Limb (tissue), 2 donors: ENCODE data around the gene TXNDC8.

ENCODE experiments used
- DNase-seq, 2 donors: peaks; one replicate each; pipeline ENCODE4 v3.0.0-alpha.2; 2016; ENCODE audit errors: extremely low spot score in 2 of 2

The TXNDC8 gene

GRCh38 chr9:110282018-110282738 lies 55.5 kb downstream of the TXNDC8 start:
- DNase-seq = no peak

DNA sequence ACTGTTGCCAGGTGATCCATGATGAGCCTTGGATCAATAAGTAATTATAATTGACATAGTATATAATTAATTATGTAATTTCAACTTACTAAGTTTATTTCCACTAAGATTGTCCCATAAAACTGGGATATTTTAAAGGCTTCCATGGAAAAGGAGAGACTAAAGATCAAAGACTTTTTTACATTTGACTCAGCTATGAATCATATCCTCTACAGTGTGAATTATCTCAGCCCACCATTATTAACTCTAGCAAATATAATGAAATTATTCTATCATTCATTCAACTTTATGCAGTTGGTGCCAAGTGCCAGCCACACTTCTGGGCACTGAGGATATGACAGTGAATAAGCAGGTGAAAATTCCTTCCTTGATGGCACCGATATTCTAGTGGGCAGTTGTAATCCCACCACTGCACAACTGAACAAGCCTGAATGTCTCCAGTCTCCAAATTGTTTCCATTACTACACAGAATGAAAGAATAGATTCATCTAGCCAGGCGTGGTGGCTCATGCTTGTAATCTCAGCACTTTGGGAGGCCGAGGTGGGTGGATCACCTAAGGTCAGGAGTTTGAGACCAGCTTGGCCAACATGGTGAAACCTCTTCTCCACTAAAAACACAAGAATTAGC lies 59.5 kb downstream of the TXNDC8 start:
- no peak for DNase-seq

GRCh38 chr9:110276781-110277180 lies 60.9 kb downstream of the TXNDC8 start:
- no peak for DNase-seq

GRCh38 chr9:110270211-110270995 lies 67.3 kb downstream of the TXNDC8 start:
- DNase-seq = no peak

GRCh38 chr9:110266795-110267194 lies 70.9 kb downstream of the TXNDC8 start:
- DNase-seq = no peak

GRCh38 chr9:110261632-110262031 lies 76.0 kb downstream of the TXNDC8 start:
- no peak for DNase-seq

GRCh38 chr9:110260911-110261310 lies 76.8 kb downstream of the TXNDC8 start:
- DNase-seq = no peak

GRCh38 chr9:110259566-110259965 lies 78.1 kb downstream of the TXNDC8 start:
- DNase-seq = no peak

DNA sequence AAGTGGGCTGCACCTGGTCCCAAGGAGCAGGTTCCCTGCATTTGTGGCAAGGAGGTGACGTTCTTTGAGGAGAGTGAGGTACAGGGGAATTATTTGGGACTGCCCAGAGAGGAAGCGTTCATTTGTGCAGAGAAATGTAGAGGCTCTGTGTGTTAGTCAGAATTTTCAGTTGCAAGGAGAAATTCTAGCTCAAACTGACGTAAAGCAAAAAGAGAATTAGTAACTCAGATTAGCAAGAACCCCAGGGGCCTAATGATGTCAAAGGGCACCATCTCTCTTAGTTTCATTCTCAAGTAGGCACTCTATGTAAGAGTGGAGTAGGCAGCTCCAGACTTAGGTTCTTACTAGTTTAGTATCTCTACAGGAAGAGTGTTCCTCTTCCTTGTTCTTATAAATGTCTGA lies 79.0 kb downstream of the TXNDC8 start:
- DNase-seq = no peak

DNA sequence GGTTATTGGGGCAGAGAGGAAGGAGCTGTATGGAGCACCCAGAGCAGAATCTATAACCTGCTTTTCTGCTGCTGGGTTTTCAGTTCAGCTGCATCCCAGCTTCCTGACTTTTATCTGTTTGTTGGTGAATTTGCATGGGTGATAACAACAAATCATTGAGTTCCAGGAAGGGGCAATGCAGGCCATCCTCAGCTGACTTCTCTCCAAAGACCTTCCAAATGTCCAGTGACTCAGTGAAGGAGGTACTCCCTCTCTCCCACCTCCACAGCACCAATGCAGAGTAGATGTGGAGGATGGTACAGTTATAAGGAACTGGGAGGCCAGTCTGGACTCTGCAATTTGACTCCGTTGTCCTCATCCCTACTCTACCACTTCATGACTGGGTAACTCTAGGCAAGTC lies 79.7 kb downstream of the TXNDC8 start:
- DNase-seq = no peak

- peak in 1 of 2 donors; percentile 36 for DNase-seq
Measured at GRCh38 chr9:110257097-110257841, 80.4 kb downstream of the TXNDC8 start.

- DNase-seq = peak; percentile 89 to 93
Measured at GRCh38 chr9:110256380-110257096, 81.1 kb downstream of the TXNDC8 start, which contains the start of gene TXN. Gene TXN (minus strand): TSS chr9:110256507. CDS start chr9:110256435, 72 bp downstream.

DNA sequence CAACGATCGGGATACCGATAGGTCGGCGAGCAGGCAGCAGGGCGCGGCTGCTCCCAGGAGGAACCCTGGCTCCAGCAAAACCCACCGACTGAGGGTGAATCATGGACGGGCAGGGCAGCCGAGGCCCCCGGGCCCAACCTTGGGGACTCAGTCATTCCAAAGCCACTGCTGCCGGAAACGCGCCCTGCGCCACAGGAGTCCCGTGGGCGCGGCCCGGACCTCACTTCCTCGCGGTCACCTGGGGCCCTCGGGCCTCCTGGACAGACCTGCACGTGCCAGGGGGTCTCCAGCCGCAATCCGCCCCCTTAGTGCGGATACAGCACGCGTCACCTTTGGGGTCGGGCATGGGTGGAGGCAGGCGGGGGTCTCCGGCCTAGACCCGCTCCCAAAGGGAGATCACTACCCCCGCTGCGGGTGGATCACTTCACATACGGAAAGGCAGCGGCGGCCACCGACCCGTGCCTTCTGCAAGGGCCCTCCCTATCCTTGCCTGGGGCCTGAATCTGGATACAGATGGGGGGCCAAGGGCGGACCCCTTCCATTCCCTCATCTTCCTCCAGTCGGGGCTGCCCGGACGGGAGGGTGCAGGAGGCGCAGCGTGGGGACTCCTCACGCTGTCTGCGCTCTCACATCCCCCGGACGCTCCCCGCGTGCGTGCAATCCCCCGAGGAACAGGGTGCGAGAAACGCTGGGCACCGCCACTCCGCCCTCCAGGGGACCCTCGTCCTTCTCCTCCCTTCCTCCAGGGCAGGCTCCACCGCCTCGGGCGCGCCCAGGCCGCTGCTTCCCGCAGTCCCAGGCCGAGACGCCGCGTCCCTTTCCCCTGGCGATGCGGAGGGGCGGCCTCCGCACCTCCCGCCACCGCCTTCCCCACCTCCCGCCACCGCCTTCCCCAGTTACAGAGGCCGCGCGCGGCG lies 81.9 kb downstream of the TXNDC8 start:
- DNase-seq = peak in 1 of 2 donors; percentile 68

GRCh38 chr9:110255034-110255462 lies 82.6 kb downstream of the TXNDC8 start:
- DNase-seq = no peak

GRCh38 chr9:110254500-110254899 lies 83.2 kb downstream of the TXNDC8 start:
- DNase-seq = no peak
